HG02840 (cell line): ENCODE measurements around the gene ABCC3.

Source experiments
- ATAC-seq: cut with Tn5 transposase; IDR thresholded peaks from one replicate; pipeline ENCODE4 v1.9.1; 2021; ENCODE audit warnings: mild to moderate bottlenecking, moderate library complexity, moderate number of reproducible peaks; ENCODE audit not compliant: unreplicated experiment, low FRiP score

Gene ABCC3, protein sequence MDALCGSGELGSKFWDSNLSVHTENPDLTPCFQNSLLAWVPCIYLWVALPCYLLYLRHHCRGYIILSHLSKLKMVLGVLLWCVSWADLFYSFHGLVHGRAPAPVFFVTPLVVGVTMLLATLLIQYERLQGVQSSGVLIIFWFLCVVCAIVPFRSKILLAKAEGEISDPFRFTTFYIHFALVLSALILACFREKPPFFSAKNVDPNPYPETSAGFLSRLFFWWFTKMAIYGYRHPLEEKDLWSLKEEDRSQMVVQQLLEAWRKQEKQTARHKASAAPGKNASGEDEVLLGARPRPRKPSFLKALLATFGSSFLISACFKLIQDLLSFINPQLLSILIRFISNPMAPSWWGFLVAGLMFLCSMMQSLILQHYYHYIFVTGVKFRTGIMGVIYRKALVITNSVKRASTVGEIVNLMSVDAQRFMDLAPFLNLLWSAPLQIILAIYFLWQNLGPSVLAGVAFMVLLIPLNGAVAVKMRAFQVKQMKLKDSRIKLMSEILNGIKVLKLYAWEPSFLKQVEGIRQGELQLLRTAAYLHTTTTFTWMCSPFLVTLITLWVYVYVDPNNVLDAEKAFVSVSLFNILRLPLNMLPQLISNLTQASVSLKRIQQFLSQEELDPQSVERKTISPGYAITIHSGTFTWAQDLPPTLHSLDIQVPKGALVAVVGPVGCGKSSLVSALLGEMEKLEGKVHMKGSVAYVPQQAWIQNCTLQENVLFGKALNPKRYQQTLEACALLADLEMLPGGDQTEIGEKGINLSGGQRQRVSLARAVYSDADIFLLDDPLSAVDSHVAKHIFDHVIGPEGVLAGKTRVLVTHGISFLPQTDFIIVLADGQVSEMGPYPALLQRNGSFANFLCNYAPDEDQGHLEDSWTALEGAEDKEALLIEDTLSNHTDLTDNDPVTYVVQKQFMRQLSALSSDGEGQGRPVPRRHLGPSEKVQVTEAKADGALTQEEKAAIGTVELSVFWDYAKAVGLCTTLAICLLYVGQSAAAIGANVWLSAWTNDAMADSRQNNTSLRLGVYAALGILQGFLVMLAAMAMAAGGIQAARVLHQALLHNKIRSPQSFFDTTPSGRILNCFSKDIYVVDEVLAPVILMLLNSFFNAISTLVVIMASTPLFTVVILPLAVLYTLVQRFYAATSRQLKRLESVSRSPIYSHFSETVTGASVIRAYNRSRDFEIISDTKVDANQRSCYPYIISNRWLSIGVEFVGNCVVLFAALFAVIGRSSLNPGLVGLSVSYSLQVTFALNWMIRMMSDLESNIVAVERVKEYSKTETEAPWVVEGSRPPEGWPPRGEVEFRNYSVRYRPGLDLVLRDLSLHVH (N-terminal part only)

GRCh38 chr17:50634224-50634914 is at the start of gene ABCC3:
TSS of gene ABCC3 (plus strand) at chr17:50634881. CDS start at chr17:50634937, 56 bp downstream.
- no peak for ATAC-seq

DNA sequence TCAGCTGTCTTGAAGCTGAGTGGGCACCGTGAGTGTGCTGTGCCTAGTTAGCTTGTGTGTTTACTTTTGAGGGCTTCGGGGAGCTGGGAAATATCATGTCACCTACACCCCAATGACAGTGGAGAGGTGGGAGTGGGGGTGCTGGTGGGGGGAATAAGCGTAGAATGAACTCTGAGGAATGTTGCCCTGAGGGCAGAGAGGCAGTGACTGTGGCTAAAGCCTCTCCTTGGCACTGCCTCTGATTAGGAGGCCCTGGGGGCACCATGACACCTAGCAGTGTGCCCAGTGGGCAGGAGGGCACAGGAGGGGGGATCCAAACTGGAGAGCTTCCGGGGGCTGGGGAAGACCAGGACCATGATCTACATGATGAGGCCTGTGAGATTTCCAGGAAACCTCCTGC is 49.3 kb upstream of the ABCC3 start:
- ATAC-seq: no peak

- ATAC-seq: no peak
Observed at GRCh38 chr17:50585891-50586290, 48.8 kb upstream of the ABCC3 start.

GRCh38 chr17:50586421-50587247 is 48.0 kb upstream of the ABCC3 start:
- no peak for ATAC-seq

GRCh38 chr17:50587571-50587970 is 47.1 kb upstream of the ABCC3 start:
- no peak for ATAC-seq

GRCh38 chr17:50588391-50589049 is 46.2 kb upstream of the ABCC3 start:
- no peak for ATAC-seq

GRCh38 chr17:50589095-50589705 is 45.5 kb upstream of the ABCC3 start:
- no peak for ATAC-seq

GRCh38 chr17:50590946-50591737 is 43.5 kb upstream of the ABCC3 start:
- no peak for ATAC-seq

- ATAC-seq: no peak
Observed at GRCh38 chr17:50593321-50593720, 41.4 kb upstream of the ABCC3 start.

DNA sequence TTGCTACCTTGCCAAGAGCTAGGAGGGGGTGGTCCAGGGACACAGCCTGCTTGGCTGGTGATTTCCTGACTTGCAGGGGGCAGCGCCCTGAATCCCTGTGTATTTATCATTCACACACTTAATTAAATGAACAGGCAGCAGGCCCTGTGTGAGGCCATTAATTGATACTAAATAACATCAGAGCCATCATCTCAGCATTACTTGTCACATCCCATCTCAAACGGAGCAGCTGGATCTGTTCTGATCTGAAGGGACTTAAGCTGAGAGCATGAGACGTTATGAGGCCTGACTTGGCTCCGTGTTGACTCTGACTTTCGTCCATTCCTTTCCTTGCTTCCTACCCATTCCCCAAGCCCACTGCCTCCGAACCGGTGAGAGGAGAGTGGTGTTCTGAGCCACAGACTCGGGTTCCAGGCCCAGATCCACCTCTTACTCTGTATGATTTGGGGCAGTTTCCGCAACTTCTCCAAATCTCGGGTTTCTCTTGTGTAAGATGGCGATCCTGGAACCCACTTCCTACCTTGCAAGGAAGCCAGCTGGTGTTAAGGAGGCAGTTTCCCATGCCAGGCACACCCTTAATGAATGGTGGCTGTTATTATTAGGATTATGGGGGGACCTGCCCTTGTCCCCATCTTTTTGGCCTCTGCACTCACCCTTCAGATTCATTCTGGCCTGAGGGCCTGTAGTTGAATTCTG is 40.4 kb upstream of the ABCC3 start:
- no peak for ATAC-seq

- ATAC-seq: no peak
Observed at GRCh38 chr17:50594892-50595291, 39.8 kb upstream of the ABCC3 start.

DNA sequence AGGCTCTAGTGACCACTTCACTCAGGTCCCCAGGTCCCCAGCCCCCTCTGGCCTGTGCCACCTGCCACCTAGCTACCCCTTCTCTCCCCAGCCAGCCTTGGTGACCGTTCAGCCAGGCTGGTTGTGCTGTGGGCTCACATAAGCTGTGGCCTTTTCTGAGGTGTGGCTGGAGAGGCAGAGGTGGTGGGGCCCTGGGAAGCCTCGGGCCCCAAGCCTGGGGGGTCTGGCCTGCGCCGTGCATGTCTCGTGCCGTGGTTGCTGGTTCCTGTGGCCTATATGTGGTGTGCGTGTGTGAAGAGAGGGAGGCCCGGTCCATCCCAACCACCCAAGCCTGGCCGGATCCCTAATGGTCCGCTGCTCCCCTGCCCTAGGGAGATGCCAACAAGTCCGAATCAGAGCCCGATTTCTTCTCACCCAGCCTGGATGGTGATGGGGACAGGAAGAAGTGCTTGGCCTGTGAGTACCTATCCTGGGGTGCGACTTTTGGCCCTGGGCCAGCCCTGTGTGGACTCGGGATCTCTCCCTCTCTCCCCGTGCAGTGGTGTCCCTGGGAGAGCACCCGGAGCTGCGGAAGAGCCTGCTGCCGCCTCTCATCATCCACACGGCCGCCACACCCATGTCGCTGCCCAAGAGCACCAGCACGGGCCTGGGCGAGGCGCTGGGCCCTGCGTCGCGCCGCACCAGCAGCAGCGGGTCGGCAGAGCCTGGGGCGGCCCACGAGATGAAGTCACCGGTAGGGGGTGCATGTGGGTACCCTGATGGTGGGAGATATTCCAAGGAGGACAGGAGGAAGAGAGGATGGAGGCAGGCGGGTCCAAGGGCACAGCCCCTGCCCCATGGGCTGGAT is 38.3 kb upstream of the ABCC3 start:
- ATAC-seq: no peak

DNA sequence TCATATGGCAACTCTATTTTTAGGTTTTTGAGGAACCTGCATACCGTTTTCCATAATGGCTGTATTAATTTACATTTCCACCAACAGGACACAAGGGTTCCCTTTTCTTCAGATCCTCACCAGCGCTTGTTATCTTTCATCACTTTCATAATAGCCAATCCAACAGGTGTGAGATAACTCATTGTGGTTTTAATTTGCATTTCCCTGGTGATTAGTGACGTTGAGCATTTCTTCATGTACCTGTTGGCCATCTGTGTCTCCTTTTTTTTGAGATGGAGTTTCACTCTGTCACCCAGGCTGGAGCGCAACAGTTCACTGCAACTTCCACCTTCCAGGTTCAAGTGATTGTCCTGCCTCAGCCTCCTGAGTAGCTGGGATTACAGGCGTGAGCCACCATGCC is 36.2 kb upstream of the ABCC3 start:
- ATAC-seq: no peak

DNA sequence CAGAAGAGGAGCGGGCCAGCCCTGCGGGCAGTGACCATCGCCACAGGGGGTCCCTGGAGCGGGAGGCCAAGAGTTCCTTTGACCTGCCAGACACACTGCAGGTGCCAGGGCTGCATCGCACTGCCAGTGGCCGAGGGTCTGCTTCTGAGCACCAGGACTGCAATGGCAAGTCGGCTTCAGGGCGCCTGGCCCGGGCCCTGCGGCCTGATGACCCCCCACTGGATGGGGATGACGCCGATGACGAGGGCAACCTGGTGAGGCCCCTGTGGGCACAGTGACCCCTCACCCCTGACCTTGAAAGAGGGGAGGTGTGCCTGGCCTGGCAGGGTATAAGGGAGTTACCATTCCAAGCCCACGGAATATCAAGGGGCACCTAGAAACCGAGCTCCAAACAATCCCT is 35.1 kb upstream of the ABCC3 start:
- ATAC-seq: no peak

- ATAC-seq: no peak
Observed at GRCh38 chr17:50601823-50602375, 32.8 kb upstream of the ABCC3 start.

GRCh38 chr17:50602836-50603235 is 31.8 kb upstream of the ABCC3 start:
- no peak for ATAC-seq
